HepG2 (cell line): ENCODE data around the gene ZPR1. TPM values are rescaled to one million over a fixed set of nuclear protein-coding genes. Genes with fewer than 3 reads are reported as not detected.

ENCODE experiments used
- AGO1 ChIP-seq: fragments of 200-400 bp; formaldehyde crosslinking; IDR thresholded peaks from 2 replicates; pipeline ENCODE4 v1.6.1; 2017; ENCODE audit warnings: mild to moderate bottlenecking, low read depth, low read length, moderate library complexity; ENCODE audit not compliant: poor library complexity, severe bottlenecking
- ATRX ChIP-seq: sonication (generic); formaldehyde crosslinking; IDR thresholded peaks from 2 replicates; pipeline ENCODE4 v1.4.0; 2020; ENCODE audit warnings: missing genetic modification reagents, borderline replicate concordance
- CENPT ChIP-seq: sonication (generic); formaldehyde crosslinking; IDR thresholded peaks from 2 replicates; pipeline ENCODE4 v1.8.0; 2022; ENCODE audit warnings: low read depth, mild to moderate bottlenecking, moderate library complexity, missing genetic modification reagents
- DNMT3B ChIP-seq: conservative IDR thresholded peaks from 2 replicates; pipeline ENCODE4 v1.6.1; 2016; ENCODE audit warnings: missing biosample characterization, control low read depth
- EZH2 ChIP-seq: conservative IDR thresholded peaks from 2 replicates; pipeline ENCODE4 v1.6.1; 2012; ENCODE audit warnings: mild to moderate bottlenecking, low read depth, low read length, moderate library complexity
- FIP1L1 ChIP-seq: fragments of 200-400 bp; formaldehyde crosslinking; IDR thresholded peaks from 2 replicates; pipeline ENCODE4 v1.6.1; 2018; ENCODE audit warnings: low read depth, mild to moderate bottlenecking, low read length, moderate library complexity, borderline replicate concordance; ENCODE audit not compliant: insufficient read depth
- GATAD1 ChIP-seq: IDR thresholded peaks from 2 replicates; pipeline ENCODE4 v1.6.1; 2016; ENCODE audit warnings: missing genetic modification reagents, missing compliant biosample characterization
- GPN1 ChIP-seq: sonication (generic); formaldehyde crosslinking; IDR thresholded peaks from 2 replicates; pipeline ENCODE4 v1.5.1; 2020; ENCODE audit warnings: missing genetic modification reagents, borderline replicate concordance
- HNRNPH1 ChIP-seq: fragments of 200-400 bp; formaldehyde crosslinking; optimal IDR thresholded peaks from 2 replicates; pipeline ENCODE3; 2017; ENCODE audit warnings: mild to moderate bottlenecking, low read depth, low read length
- HNRNPLL ChIP-seq: fragments of 200-400 bp; formaldehyde crosslinking; IDR thresholded peaks from 2 replicates; pipeline ENCODE4 v1.6.1; 2017; ENCODE audit warnings: mild to moderate bottlenecking, low read depth, low read length; ENCODE audit not compliant: poor library complexity, severe bottlenecking
- IKZF5 ChIP-seq: IDR thresholded peaks from 2 replicates; pipeline ENCODE4 v1.6.1; 2018; ENCODE audit warnings: missing genetic modification reagents, mild to moderate bottlenecking, missing compliant biosample characterization
- NBN ChIP-seq: fragments of 450-650 bp; conservative IDR thresholded peaks from 2 replicates; pipeline ENCODE4 v1.6.1; 2017
- NKX3-1 ChIP-seq: sonication (generic); formaldehyde crosslinking; IDR thresholded peaks from 2 replicates; pipeline ENCODE4 v1.5.0; 2020; ENCODE audit warnings: missing genetic modification reagents
- RARA ChIP-seq: IDR thresholded peaks from 2 replicates; pipeline ENCODE4 v1.6.1; 2016; ENCODE audit warnings: missing genetic modification reagents, missing compliant biosample characterization
- RFXAP ChIP-seq: sonication (generic); formaldehyde crosslinking; IDR thresholded peaks from 2 replicates; pipeline ENCODE4 v1.4.0; 2020; ENCODE audit warnings: missing genetic modification reagents, borderline replicate concordance
- SIN3A ChIP-seq: IDR thresholded peaks from 2 replicates; pipeline ENCODE4 v1.6.1; 2011; ENCODE audit warnings: low read depth, mild to moderate bottlenecking, control low read depth, low read length, borderline replicate concordance
- SNAPC2 ChIP-seq: sonication (generic); formaldehyde crosslinking; IDR thresholded peaks from 2 replicates; pipeline ENCODE4 v1.8.1; 2022; ENCODE audit warnings: mild to moderate bottlenecking, missing genetic modification reagents
- ZMYM2 ChIP-seq: sonication (generic); formaldehyde crosslinking; IDR thresholded peaks from 2 replicates; pipeline ENCODE4 v1.8.0; 2022; ENCODE audit warnings: mild to moderate bottlenecking, missing genetic modification reagents
- ZNF326 ChIP-seq: sonication (generic); formaldehyde crosslinking; IDR thresholded peaks from 2 replicates; pipeline ENCODE4 v1.4.0; 2020; ENCODE audit warnings: missing genetic modification reagents, borderline replicate concordance
- ZNF431 ChIP-seq: sonication (generic); formaldehyde crosslinking; IDR thresholded peaks from 2 replicates; pipeline ENCODE4 v1.9.0; 2022; ENCODE audit warnings: missing genetic modification reagents, low read depth, mild to moderate bottlenecking, borderline replicate concordance
- ZNF512B ChIP-seq: sonication (generic); formaldehyde crosslinking; IDR thresholded peaks from 2 replicates; pipeline ENCODE4 v1.5.1; 2020; ENCODE audit warnings: missing genetic modification reagents, mild to moderate bottlenecking, borderline replicate concordance
- ZNF670 ChIP-seq: sonication (generic); formaldehyde crosslinking; IDR thresholded peaks from 2 replicates; pipeline ENCODE4 v1.8.0; 2022; ENCODE audit warnings: mild to moderate bottlenecking, missing genetic modification reagents, borderline replicate concordance
- ZNF761 ChIP-seq: sonication (generic); formaldehyde crosslinking; conservative IDR thresholded peaks from 2 replicates; pipeline ENCODE4 v1.4.0; 2020; ENCODE audit warnings: mild to moderate bottlenecking, missing genetic modification reagents
- polyA plus RNA-seq, 8 experiments: library from polyadenylated mRNA; depleted of rRNA in 3 of 8; stranded (reverse) in 7 of 8; unstranded in 1 of 8; fragments of >200 nt; fragmentation: Illumina TruSeq in 4 of 8; extraction: Trizol in 4 of 8; gene quantifications; 2 replicates each; pipeline versions ENCODE4 v1.2.1 to v1.2.3, GENCODE V29; 2011 to 2016; ENCODE audit warnings: low read depth in 4 of 8, missing spikeins in 1 of 8, mixed read lengths in 1 of 8; ENCODE audit not compliant: insufficient read depth in 1 of 8
- total RNA-seq, 5 experiments: library from RNA; depleted of rRNA; stranded (reverse); fragments of >200 nt; fragmentation: Illumina TruSeq; extraction: Trizol; gene quantifications; 2 replicates each; pipeline ENCODE4 v1.2.3, GENCODE V29; 2016; ENCODE audit warnings: low read depth in 1 of 5
- TF ChIP-seq, protein P1 (sequence below): sonication (generic); formaldehyde crosslinking; conservative IDR thresholded peaks from 2 replicates; pipeline ENCODE4 v1.4.0; 2020; ENCODE audit warnings: missing genetic modification reagents

The ZPR1 gene
- total and polyA plus RNA-seq, 2 of the 13 experiments (the other 11 are each of a cell fraction or from before 2014, with no cell fraction given), result 40.0 to 79.3 TPM

- TF ChIP-seq, protein P1, sequence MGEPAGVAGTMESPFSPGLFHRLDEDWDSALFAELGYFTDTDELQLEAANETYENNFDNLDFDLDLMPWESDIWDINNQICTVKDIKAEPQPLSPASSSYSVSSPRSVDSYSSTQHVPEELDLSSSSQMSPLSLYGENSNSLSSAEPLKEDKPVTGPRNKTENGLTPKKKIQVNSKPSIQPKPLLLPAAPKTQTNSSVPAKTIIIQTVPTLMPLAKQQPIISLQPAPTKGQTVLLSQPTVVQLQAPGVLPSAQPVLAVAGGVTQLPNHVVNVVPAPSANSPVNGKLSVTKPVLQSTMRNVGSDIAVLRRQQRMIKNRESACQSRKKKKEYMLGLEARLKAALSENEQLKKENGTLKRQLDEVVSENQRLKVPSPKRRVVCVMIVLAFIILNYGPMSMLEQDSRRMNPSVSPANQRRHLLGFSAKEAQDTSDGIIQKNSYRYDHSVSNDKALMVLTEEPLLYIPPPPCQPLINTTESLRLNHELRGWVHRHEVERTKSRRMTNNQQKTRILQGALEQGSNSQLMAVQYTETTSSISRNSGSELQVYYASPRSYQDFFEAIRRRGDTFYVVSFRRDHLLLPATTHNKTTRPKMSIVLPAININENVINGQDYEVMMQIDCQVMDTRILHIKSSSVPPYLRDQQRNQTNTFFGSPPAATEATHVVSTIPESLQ (CRISPR knock-in tag), result no peak
- TF ChIP-seq HNRNPH1, result no peak
- no peak for TF ChIP-seq ATRX (CRISPR knock-in tag)
- no peak for TF ChIP-seq GATAD1
- TF ChIP-seq ZNF670 (CRISPR knock-in tag), result peak; percentile 83; the same call in 1 of the 2 replicates
- TF ChIP-seq AGO1, result no peak
- TF ChIP-seq IKZF5 (CRISPR knock-in tag), result peak; percentile 79; the same call in 1 of the 2 replicates
- TF ChIP-seq FIP1L1, result 0 out of 2 replicates have a peak, but pooled peaks have one; percentile 43
- TF ChIP-seq ZMYM2 (CRISPR knock-in tag), result peak; percentile 58; the same call in 1 of the 2 replicates
- TF ChIP-seq GPN1 (CRISPR knock-in tag), result no peak
- TF ChIP-seq ZNF326 (CRISPR knock-in tag), result no peak
- no peak for TF ChIP-seq ZNF512B (CRISPR knock-in tag)
- TF ChIP-seq ZNF431 (CRISPR knock-in tag), result peak; percentile 87; the same call in 1 of the 2 replicates
- no peak for TF ChIP-seq HNRNPLL
- peak; percentile 95 for TF ChIP-seq RARA (CRISPR knock-in tag)
- no peak for TF ChIP-seq NKX3-1 (CRISPR knock-in tag)
- TF ChIP-seq SIN3A, result no peak
- TF ChIP-seq NBN, result no peak
- TF ChIP-seq ZNF761 (CRISPR knock-in tag), result peak; percentile 49; the same call in 1 of the 2 replicates
- TF ChIP-seq SNAPC2 (CRISPR knock-in tag), result peak; percentile 17; the same call in 1 of the 2 replicates
- TF ChIP-seq DNMT3B (CRISPR knock-in tag), result 0 out of 2 replicates have a peak, but pooled peaks have one; percentile 55
- peak; percentile 79; the same call in 1 of the 2 replicates for TF ChIP-seq RFXAP
- TF ChIP-seq CENPT (CRISPR knock-in tag), result no peak
- TF ChIP-seq EZH2, result no peak
Measured at GRCh38 chr11:116828632-116829524, 41.1 kb upstream of the ZPR1 start (continued).
